HG03039 (cell line): Measurements from ENCODE around the gene DCN.
A peak's percentile ranks its signal among the peaks of the same experiment; 100 is the strongest.

Source experiments
- ATAC-seq: cut with Tn5 transposase; IDR thresholded peaks from one replicate; pipeline ENCODE4 v1.9.1; 2021; ENCODE audit warnings: mild to moderate bottlenecking, moderate library complexity; ENCODE audit not compliant: unreplicated experiment

The DCN gene

GRCh38 chr12:91140026-91140931, 42.3 kb downstream of the DCN start:
- no peak for ATAC-seq

GRCh38 chr12:91139286-91139685, 43.3 kb downstream of the DCN start:
- ATAC-seq = no peak

GRCh38 chr12:91138337-91138920, 44.2 kb downstream of the DCN start:
- ATAC-seq = no peak

GRCh38 chr12:91133871-91134270, 48.7 kb downstream of the DCN start:
- ATAC-seq = no peak

GRCh38 chr12:91129662-91130362, 52.8 kb downstream of the DCN start:
- ATAC-seq = no peak

- no peak for ATAC-seq
These were observed 54.9 kb downstream of the DCN start for GRCh38 chr12:91127751-91128150.

- ATAC-seq = no peak
These were observed 55.3 kb downstream of the DCN start for GRCh38 chr12:91127306-91127705.

GRCh38 chr12:91126516-91126915, 56.1 kb downstream of the DCN start:
- ATAC-seq = no peak

GRCh38 chr12:91123236-91123916, 59.2 kb downstream of the DCN start:
- no peak for ATAC-seq

- no peak for ATAC-seq
These were observed 61.8 kb downstream of the DCN start for GRCh38 chr12:91120781-91121180.

- ATAC-seq = no peak
These were observed 63.5 kb downstream of the DCN start for GRCh38 chr12:91119089-91119488.

GRCh38 chr12:91113621-91114020, 69.0 kb downstream of the DCN start:
- ATAC-seq = no peak

GRCh38 chr12:91111366-91112325, 71.0 kb downstream of the DCN start, which contains the start of gene LUM:
Gene LUM, minus strand, starts transcription at chr12:91111494. Its CDS starts 2,515 bp downstream, at chr12:91108979.
- no peak for ATAC-seq

- no peak for ATAC-seq
These were observed 72.2 kb downstream of the DCN start for GRCh38 chr12:91110311-91110924.

- ATAC-seq = no peak
These were observed 72.9 kb downstream of the DCN start for GRCh38 chr12:91109581-91110310.

- ATAC-seq = peak; percentile 63
These were observed 73.5 kb downstream of the DCN start for GRCh38 chr12:91109148-91109564.

GRCh38 chr12:91108196-91108755, 74.3 kb downstream of the DCN start:
- no peak for ATAC-seq

- no peak for ATAC-seq
These were observed 76.3 kb downstream of the DCN start for GRCh38 chr12:91106283-91106682.
